Peyer's patch (tissue), 4 donors: ENCODE results near the gene CLASP1. TPM values are rescaled to one million over a fixed set of nuclear protein-coding genes. Genes with fewer than 3 reads are reported as not detected.
"Not testable (repeated sequence)": the region's sequence is repeated elsewhere in the genome, so short reads cannot be mapped to it uniquely, and the experiment has no call there.

Experiments used
- DNase-seq, 3 donors: peaks; one replicate each; pipeline ENCODE4 v3.0.0-alpha.2; 2017 to 2019
- H3K27ac ChIP-seq, 4 donors: fragments of 200-600 bp; sonication (generic); one replicate each; pipeline ENCODE4 v1.5.1; 2016 to 2019
- H3K27me3 ChIP-seq, 2 donors: fragments of 200-600 bp; sonication (generic); one replicate each; pipeline ENCODE4 v1.5.1; 2019
- H3K36me3 ChIP-seq, 3 donors: fragments of 200-600 bp; sonication (generic); one replicate each; pipeline ENCODE4 v1.5.1; 2016 to 2019
- H3K4me1 ChIP-seq, 4 donors: fragments of 200-600 bp; sonication (generic); one replicate each; pipeline ENCODE4 v1.5.1; 2016 to 2019
- H3K4me3 ChIP-seq, 4 donors: fragments of 200-600 bp; sonication (generic); 1 replicate in 3 of 4; 2 replicates in 1 of 4; pipeline ENCODE4 v1.5.1; 2016 to 2019; ENCODE audit warnings: mild to moderate bottlenecking in 1 of 4
- H3K9me3 ChIP-seq, 4 donors: fragments of 200-600 bp; sonication (generic); one replicate each; pipeline ENCODE4 v1.5.1; 2016 to 2019; ENCODE audit warnings: mild to moderate bottlenecking in 1 of 4
- POLR2A ChIP-seq, 2 donors: fragments of 450-650 bp; IDR thresholded peaks; one replicate each; pipeline ENCODE4 v1.5.1; 2017; ENCODE audit warnings: antibody characterized with exemption in 2 of 2, mild to moderate bottlenecking in 2 of 2, moderate library complexity in 2 of 2
- total RNA-seq, 4 donors: library from RNA; depleted of rRNA; stranded (reverse); fragments of >200 nt; gene quantifications; one replicate each; pipeline ENCODE4 v1.1.0, GENCODE V29; 2016
- TF ChIP-seq, protein P1 (sequence below), 6 experiments: fragments of 450-650 bp in 4 of 6; fragments of 200-600 bp in 2 of 6; sonication (generic) in 1 of 6; IDR thresholded peaks; one replicate each; pipeline ENCODE4 v1.5.1; 2017 to 2019; ENCODE audit warnings: antibody characterized with exemption in 6 of 6, mild to moderate bottlenecking in 3 of 6, moderate library complexity in 1 of 6

Gene CLASP1
- total RNA-seq, 4 donors from 2014 or later, result 30.5 to 130 (median 73.7) TPM

DNA sequence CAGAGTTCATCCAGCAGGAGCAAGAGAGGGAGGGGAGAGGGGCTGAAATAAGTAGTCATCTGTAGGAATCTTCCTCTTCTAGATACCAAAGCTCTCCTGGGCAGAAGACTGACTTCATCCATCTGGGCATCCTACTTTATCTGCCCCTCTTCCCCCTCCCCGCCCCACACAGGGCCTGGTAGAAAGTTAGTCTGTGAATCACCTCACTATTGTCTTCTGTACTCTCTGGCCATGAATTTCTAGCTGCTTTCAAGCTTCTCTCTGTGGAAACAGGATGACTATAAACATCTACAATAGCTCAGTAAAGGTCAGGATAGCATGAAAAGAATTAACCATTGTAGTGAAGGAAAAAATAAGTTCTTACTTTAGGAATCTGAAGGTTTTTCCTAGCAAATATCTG, 166.2 kb downstream of the CLASP1 start:
- H3K4me1 ChIP-seq, result peaks cover 0 to 25% (median 0%) of the 10 kb centered on the region in 4 donors
- no peak for DNase-seq
- no peak for TF ChIP-seq POLR2A (IDR thresholded peaks at IDR 0.05)
- TF ChIP-seq, protein P1, sequence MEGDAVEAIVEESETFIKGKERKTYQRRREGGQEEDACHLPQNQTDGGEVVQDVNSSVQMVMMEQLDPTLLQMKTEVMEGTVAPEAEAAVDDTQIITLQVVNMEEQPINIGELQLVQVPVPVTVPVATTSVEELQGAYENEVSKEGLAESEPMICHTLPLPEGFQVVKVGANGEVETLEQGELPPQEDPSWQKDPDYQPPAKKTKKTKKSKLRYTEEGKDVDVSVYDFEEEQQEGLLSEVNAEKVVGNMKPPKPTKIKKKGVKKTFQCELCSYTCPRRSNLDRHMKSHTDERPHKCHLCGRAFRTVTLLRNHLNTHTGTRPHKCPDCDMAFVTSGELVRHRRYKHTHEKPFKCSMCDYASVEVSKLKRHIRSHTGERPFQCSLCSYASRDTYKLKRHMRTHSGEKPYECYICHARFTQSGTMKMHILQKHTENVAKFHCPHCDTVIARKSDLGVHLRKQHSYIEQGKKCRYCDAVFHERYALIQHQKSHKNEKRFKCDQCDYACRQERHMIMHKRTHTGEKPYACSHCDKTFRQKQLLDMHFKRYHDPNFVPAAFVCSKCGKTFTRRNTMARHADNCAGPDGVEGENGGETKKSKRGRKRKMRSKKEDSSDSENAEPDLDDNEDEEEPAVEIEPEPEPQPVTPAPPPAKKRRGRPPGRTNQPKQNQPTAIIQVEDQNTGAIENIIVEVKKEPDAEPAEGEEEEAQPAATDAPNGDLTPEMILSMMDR (IDR thresholded peaks at IDR 0.05), result no peak

DNA sequence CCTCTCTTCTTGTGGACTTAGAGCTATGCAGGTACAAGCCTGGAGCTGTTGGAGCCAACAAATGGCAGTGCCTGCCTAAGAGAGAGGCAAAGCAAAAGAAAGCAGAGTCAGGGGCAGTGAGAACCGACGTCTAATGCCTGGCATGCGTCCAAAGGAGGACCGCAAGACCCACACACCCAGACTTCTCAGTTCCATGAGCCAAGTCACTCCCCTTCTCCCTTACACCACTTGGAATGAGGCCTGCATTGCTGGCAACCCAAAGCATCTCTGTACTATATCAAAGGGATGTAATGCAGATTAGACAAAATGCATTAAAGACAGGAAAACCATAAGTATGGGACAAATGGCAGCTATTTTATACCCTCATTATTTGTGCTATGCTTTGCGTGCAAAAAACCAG, 168.4 kb downstream of the CLASP1 start:
- no peak overlapping the region for H3K27ac ChIP-seq
- DNase-seq, result no peak

More for the DNA sequence above, 166.2 kb downstream of the CLASP1 start:
- Histone ChIP-seq H3K27me3 (no peaks in the 10 kb centered on the region), H3K36me3 (no peaks in the 10 kb centered on the region), H3K9me3 (no peaks in the 10 kb centered on the region), H3K4me3 (no peak overlapping the region), H3K27ac (no peak overlapping the region)

DNA sequence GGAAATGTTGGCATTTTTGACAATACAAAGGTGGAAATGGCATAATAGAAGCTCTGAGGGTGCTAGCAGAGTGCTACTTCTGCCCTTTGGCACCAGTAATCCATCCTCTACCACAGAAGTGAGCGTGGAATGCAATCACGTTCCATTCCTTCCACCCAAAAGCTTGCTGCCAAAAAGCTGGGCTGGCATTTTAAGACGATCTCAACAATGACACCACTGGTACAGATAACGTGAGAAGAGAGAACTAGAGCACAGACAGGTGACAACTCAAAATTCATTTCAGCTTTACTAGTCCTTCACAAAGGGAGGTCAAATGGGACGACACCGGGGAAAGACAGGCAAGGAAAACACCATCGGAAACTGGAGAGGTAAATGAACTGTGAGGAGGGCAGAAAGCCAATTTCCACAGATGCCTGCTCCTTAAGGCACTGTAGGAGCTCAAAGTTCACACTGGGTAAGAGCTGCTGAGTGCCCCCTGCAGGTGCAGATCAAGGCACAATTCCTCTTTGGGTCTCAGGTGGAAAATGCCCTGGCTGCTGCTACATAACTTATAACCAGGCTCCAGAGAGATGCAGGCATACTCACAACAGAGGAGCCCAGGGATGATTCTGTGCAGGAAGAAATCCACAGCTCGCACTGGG, 169.3 kb downstream of the CLASP1 start:
- DNase-seq, result peak in 2 of 3 donors; percentile 60 to 75
- Histone ChIP-seq H3K27me3 (no peaks in the 10 kb centered on the region), H3K4me3 (no peak overlapping the region), H3K36me3 (no peaks in the 10 kb centered on the region), H3K27ac (peak overlapping the region in 1 of 4 donors; percentile 30), H3K4me1 (peaks cover 0 to 35% (median 0%) of the 10 kb centered on the region in 4 donors), H3K9me3 (no peaks in the 10 kb centered on the region)
- TF ChIP-seq, protein P1 (IDR thresholded peaks at IDR 0.05), result peak in 4 of 6 experiments; percentile 28 to 63 (median 44)
- no peak for TF ChIP-seq POLR2A (IDR thresholded peaks at IDR 0.05)

More for the DNA sequence above, 168.4 kb downstream of the CLASP1 start:
- Histone ChIP-seq H3K4me3 (no peak overlapping the region), H3K36me3 (no peaks in the 10 kb centered on the region), H3K9me3 (no peaks in the 10 kb centered on the region), H3K4me1 (peaks cover 0 to 35% (median 0%) of the 10 kb centered on the region in 4 donors), H3K27me3 (no peaks in the 10 kb centered on the region)
- TF ChIP-seq, protein P1 (IDR thresholded peaks at IDR 0.05), result no peak
- no peak for TF ChIP-seq POLR2A (IDR thresholded peaks at IDR 0.05)

DNA sequence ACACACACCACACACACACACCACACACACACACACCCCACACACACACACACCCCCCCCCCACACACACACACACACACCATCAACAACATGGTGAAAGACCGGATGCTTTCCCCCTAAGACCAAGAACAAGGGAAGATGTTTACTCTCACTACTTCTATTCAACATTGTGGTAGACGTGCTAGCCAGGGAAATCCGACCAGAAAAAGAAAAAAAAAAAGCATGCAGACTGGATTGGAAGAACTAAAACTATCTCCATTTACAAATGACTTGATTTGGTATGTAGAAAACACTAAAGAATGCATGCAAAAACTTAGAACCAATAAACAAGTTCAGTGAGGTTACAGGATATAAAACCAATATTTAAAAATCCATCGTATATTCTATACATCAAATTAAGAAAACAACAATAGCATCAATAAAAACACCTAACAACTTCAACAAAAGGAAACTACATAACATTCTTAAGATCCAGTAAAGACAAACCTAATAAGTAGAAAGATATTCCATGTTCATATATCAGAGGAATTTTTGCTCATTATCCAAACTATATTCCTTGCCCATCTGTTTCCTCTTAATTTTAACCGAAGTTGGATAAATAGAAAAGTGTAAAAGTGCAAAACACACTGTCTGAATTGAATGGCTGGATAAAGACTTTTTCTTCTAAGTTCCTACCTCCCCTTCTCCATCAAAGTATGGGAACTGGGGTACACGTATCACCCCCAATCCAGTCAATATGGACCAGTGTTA, 170.1 kb downstream of the CLASP1 start:
- no peak overlapping the region for H3K27ac ChIP-seq

DNA sequence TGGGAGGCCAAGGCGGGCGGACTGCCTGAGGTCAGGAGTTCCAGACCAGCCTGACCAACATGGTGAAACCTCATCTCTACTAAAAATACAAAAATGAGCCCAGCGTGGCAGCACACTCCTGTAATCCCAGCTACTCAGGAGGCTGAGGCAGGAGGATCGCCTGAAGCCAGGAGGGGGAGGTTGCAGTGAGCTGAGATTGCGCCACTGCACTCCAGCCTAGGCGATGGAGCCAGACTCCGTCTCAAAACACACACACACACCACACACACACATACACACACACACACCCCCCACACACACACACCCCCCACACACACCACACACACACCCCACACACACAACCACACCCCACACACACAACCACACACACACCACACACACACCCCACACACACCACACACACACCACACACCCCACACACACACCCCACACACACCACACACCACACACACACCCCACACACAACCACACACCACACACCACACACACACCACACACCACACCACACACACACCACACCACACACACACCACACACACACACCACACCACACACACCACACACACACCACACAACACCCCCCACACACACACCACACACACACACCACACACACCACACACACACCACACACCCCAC, 170.8 kb downstream of the CLASP1 start:
- not testable (repeated sequence) for DNase-seq, H3K36me3 ChIP-seq, H3K27me3 ChIP-seq, H3K4me3 ChIP-seq, H3K27ac ChIP-seq, H3K9me3 ChIP-seq
- peaks cover 0 to 35% (median 0%) of the 10 kb centered on the region in 4 donors for H3K4me1 ChIP-seq

More for the DNA sequence above, 170.1 kb downstream of the CLASP1 start:
- no peaks in the 10 kb centered on the region for H3K36me3 ChIP-seq
- TF ChIP-seq, protein P1 (IDR thresholded peaks at IDR 0.05), result no peak
- TF ChIP-seq POLR2A (IDR thresholded peaks at IDR 0.05), result no peak
- H3K4me3 ChIP-seq, result no peak overlapping the region
- no peak for DNase-seq
- H3K27me3 ChIP-seq, result no peaks in the 10 kb centered on the region
- H3K4me1 ChIP-seq, result peaks cover 0 to 35% (median 0%) of the 10 kb centered on the region in 4 donors
- no peaks in the 10 kb centered on the region for H3K9me3 ChIP-seq

DNA sequence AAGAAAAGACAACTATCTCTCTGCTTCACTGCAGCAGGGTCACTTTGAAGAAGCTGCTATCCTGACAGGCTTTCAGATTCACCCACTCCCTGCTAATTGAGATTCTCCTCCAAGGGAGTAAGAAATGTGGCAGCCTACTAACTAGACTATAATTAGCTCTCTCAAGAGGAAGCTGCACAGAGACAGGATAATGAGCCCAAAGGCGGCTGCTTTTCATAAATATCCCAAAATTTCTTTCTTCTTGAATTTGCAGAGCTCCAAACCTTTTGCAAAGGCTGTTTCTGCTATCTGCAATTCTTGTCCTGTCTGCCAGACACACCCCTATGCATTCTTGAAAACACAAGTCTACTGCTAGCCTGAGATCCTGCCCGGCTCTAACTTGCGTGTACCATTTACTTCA, 172.6 kb downstream of the CLASP1 start:
- H3K4me3 ChIP-seq, result no peak overlapping the region
- DNase-seq, result no peak
- no peak for TF ChIP-seq POLR2A (IDR thresholded peaks at IDR 0.05)
- TF ChIP-seq, protein P1 (IDR thresholded peaks at IDR 0.05), result no peak

More for the DNA sequence above, 172.6 kb downstream of the CLASP1 start:
- Histone ChIP-seq H3K27ac (no peak overlapping the region), H3K27me3 (no peaks in the 10 kb centered on the region), H3K9me3 (no peaks in the 10 kb centered on the region), H3K36me3 (no peaks in the 10 kb centered on the region), H3K4me1 (peaks cover 0 to 35% (median 0%) of the 10 kb centered on the region in 4 donors)
